Astrocyte of the cerebellum (primary cell): ENCODE data around the gene CHD2.
"Not testable (repeated sequence)": the region's sequence is repeated elsewhere in the genome, so short reads cannot be mapped to it uniquely, and the experiment has no call there.

Experiments
- DNase-seq: peaks from one replicate; pipeline ENCODE4 v3.0.0-alpha.2; 2011; ENCODE audit warnings: low read depth
- H3K4me3 ChIP-seq: 2 replicates; pipeline ENCODE4 v1.5.1; 2011; ENCODE audit warnings: mild to moderate bottlenecking, low read depth, low read length, moderate library complexity
- in situ Hi-C: cut with HindIII; loops from 2 replicates; pipeline ENCODE4 v1.10.0; 2017; ENCODE audit warnings: low sequenced_read_pairs
- TF ChIP-seq, protein P1 (sequence below): IDR thresholded peaks from 2 replicates; pipeline ENCODE4 v1.5.1; 2012; ENCODE audit warnings: low read length, low read depth, moderate library complexity, mild to moderate bottlenecking; ENCODE audit errors: missing control alignments

The CHD2 gene

DNA sequence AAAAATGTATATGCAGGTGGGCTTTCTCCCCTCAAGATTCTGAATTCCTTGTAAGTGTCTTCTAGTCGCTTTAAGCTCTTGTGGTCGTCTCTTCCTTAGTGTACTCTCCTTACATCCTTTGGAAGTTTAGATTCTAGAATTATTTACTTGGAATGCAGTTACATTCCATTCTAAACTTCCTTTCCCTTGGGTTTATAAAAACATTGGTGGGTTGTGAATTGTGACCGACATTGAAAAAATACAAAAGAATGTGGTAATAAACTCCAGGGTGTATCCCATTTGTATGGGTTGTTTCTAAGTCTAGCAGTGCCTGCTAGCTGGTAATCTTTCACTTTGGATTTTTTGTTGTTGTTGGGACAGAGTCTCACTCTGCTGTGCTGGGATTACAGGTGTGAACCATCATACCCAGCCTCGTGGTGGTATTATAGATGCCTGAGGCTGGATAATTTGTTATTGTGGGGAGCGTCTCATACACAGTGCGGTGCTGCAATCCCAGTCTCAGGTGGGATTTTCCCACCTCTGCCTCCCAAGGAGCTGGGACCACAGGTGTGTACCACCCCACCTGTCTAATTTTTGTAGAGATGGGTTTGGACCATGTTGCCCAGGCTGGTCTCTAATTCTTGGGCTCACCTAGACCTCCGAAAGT, 9.1 kb downstream of the CHD2 start:
- in situ Hi-C loops: no loop called here

DNA sequence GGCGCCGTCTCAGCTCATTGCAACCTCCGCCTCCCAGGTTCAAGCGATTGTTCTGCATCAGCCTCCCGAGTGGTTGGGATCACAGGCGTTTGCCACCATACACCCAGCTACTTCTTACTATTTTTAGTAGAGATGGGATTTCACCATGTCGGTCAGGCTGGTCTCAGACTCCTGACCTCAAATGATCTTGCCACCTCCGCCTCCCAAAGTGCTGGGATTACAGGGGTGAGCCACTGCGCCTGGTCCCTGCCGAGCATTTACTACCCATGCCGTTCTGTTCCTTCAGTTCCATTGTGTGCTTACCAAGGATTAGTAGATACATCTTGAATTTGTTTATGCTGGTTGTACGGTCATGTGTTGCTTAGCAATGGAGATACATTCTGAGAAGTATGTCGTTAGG, 10.3 kb downstream of the CHD2 start:
- in situ Hi-C loops: no loop called here
- H3K4me3 ChIP-seq: no peak overlapping the region
- no peak for DNase-seq
- TF ChIP-seq, protein P1, sequence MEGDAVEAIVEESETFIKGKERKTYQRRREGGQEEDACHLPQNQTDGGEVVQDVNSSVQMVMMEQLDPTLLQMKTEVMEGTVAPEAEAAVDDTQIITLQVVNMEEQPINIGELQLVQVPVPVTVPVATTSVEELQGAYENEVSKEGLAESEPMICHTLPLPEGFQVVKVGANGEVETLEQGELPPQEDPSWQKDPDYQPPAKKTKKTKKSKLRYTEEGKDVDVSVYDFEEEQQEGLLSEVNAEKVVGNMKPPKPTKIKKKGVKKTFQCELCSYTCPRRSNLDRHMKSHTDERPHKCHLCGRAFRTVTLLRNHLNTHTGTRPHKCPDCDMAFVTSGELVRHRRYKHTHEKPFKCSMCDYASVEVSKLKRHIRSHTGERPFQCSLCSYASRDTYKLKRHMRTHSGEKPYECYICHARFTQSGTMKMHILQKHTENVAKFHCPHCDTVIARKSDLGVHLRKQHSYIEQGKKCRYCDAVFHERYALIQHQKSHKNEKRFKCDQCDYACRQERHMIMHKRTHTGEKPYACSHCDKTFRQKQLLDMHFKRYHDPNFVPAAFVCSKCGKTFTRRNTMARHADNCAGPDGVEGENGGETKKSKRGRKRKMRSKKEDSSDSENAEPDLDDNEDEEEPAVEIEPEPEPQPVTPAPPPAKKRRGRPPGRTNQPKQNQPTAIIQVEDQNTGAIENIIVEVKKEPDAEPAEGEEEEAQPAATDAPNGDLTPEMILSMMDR: no peak

More for the DNA sequence above, 9.1 kb downstream of the CHD2 start:
- H3K4me3 ChIP-seq: no peak overlapping the region
- TF ChIP-seq, protein P1: no peak
- peak; percentile 79 for DNase-seq

DNA sequence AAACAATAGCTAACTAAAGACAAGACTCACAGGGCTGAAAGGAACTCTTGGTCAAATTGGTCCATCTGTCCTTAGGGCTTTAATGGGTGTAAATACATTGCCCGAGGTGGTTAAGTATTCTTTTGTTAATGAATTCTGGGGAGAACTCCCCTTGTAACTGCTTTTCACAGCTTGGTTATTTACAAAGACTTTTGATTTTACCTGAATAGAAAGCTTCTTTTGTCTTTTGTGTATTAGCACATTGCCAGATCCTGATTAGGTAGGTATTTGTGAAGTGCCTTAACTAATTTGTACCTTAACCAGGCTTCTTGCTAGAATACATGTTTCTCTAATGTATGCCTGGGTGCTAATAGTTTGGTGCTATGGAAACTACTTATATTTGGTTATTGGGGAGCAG, 14.0 kb downstream of the CHD2 start:
- no peak for DNase-seq
- in situ Hi-C loops: no loop called here
- TF ChIP-seq, protein P1: no peak
- no peak overlapping the region for H3K4me3 ChIP-seq

DNA sequence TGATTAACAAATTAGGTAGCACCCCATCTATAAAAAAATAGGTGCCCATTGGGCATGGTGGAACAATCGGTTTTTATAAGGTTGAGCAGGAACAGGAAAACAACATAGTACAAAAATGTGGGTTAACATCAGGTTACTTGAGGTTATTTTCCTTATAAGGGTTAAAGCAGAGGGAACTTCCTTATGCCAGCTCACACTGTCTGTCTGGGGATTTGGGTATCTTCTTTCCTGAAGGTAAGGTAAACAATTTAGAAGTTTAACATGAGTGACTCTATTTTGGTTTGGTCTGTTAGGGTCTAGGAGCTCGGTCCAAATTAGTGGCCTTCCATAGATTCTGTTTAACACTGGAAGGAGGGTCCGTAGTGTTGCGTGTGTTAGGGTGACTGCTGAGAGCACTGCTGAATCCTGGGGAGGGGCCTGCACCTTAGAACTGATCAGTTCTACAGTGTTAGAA, 14.7 kb downstream of the CHD2 start:
- TF ChIP-seq, protein P1: no peak
- H3K4me3 ChIP-seq: no peak overlapping the region
- no peak for DNase-seq
- in situ Hi-C loops: no loop called here

DNA sequence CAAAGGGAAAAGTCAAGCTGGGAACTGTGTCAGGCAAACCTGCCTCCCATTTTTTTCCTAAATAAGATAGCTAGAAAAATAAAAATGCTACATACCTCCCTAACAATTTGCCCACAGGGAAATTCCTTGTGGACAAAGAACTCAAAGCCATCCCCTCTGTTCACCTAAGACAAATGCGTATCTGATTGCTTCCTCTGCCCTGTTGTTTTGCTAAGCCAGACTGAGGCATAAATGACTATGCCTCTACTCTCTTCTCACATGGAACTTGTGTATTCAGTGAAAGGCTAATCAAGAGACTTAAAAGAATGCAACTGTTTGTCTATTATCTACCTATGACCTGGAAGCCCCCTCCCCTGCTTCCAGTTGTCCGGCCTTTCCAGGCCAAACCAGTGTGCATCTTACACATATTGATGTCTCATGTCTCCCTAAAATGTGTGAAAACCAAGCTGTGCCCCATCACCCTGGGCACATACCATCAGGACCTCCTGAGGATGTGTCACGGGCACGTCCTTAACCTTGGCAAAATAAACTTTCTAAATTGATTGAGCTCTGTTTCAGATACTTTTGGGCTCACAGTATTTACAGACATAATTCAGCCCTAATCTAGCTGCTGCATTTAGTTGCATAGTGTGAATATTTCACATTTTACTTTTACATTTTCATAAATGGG, 15.8 kb downstream of the CHD2 start:
- H3K4me3 ChIP-seq: no peak overlapping the region
- TF ChIP-seq, protein P1: no peak
- in situ Hi-C loops: no loop called here
- DNase-seq: peak; percentile 68

DNA sequence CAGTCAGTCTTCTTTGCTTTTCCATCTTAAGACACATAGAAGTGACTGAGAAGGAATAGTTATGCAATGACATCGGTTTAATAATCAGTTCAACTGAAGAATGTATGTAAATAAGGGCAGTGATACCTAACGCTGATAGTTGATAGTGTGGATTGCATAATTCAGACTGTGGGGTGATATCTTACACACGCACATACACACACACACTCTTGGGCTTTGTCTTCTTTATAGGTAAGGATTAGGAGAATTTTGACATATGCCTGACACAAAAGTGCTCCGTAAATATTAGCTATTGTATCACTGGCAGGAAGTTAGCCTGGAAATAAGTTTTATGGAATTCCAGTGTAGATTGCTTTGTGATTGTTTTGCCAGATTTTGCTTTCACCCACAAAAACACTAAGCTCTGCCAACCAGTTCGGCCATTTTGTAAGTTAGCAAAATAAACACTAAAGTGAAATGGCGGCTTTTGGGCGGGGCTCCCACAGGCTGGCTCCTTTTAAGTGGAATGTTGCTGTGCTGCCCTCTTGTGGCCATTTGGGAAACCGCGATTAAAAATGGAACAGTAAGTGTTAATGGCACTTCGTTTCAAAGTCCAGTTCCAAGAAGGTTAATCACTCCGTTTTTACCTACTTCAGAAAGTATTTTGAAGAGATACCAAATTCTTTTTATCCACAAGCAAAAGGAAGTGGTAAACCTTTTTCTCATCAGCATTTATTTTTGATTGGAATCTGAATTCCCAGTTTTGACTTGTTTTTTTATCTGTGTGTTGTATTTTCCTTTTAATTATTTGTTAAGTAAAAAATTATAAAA, 17.7 kb downstream of the CHD2 start:
- H3K4me3 ChIP-seq: no peak overlapping the region
- peak; percentile 96 for DNase-seq
- in situ Hi-C loops: no loop called here
- TF ChIP-seq, protein P1: peak; percentile 83

DNA sequence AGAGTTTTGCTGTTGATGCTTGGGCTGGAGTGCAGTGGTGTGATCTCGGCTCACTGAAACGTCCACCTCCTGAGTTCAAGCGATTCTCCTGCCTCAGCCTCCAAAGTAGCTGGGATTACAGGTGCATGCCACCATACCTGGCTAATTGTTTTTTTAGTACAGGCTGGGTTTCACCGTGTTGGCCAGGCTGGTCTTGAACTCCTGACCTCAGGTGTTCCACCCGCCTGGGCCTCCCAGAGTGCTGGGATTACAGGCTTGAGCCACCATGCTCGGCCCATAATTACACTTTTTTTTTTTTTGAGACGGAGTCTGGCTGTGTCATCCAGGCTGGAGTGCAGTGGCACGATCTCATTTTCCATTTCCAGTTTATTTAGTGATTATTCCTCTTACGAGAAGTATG, 18.8 kb downstream of the CHD2 start:
- H3K4me3 ChIP-seq, in situ Hi-C loops, DNase-seq: not testable (repeated sequence)
